Fibroblast of lung (primary cell): ENCODE measurements around the gene CFAP52.

Experiments used
- CTCF ChIP-seq, 2 donors: IDR thresholded peaks in 1 of 2; conservative IDR thresholded peaks in 1 of 2; 1 replicate in 1 of 2; 2 replicates in 1 of 2; pipeline ENCODE4 v1.5.1; 2011 to 2012; ENCODE audit warnings: low read length in 2 of 2, control low read depth in 1 of 2, inconsistent platforms in 1 of 2, low read depth in 1 of 2, mild to moderate bottlenecking in 1 of 2
- EZH2 ChIP-seq: IDR thresholded peaks from 2 replicates; pipeline ENCODE4 v1.5.1; 2012; ENCODE audit warnings: low read length, control low read depth, mild to moderate bottlenecking; ENCODE audit errors: missing control alignments

DNA sequence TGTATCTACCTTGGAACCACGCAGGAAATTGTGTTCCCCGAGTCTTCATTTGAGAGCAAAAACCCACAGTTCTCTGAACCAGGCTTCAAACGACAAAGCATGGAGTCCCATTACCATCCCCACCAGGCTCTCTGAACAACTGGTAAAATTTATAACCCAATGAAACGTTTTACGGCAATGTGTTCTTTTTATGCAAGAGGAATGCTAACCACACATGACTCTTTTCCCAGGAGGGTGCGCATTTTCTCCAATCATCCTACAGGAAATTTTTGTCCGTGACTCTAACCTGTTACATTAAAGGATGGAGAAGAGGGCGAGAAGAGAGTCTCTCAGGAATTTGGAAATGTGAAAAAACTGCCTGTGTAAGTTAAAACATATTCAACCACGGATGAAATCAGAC, 18.6 kb upstream of the CFAP52 start:
- TF ChIP-seq CTCF (conservative IDR thresholded peaks at IDR 0.05 in 1 of 2, IDR thresholded peaks at IDR 0.05 in 1 of 2; ENCODE audit: low read depth in 1 of 2, low read length in 2 of 2): no peak
- TF ChIP-seq EZH2: no peak
